DMS53 treated with DMSO at 0.1 percent for 48 hours (cell line): ENCODE measurements around the gene TUBB2B.
"Not testable (repeated sequence)": the region's sequence is repeated elsewhere in the genome, so short reads cannot be mapped to it uniquely, and the experiment has no call there.

ENCODE experiments used
- DNase-seq: peaks from one replicate; lab custom pipeline; 2025; ENCODE audit not compliant: unreplicated experiment; lab: John Stamatoyannopoulos, UW

The TUBB2B gene

GRCh38 chr6:3212261-3212660 lies 15.2 kb downstream of the TUBB2B start:
- DNase-seq = no peak

GRCh38 chr6:3211681-3212080 lies 15.8 kb downstream of the TUBB2B start:
- DNase-seq = no peak

DNA sequence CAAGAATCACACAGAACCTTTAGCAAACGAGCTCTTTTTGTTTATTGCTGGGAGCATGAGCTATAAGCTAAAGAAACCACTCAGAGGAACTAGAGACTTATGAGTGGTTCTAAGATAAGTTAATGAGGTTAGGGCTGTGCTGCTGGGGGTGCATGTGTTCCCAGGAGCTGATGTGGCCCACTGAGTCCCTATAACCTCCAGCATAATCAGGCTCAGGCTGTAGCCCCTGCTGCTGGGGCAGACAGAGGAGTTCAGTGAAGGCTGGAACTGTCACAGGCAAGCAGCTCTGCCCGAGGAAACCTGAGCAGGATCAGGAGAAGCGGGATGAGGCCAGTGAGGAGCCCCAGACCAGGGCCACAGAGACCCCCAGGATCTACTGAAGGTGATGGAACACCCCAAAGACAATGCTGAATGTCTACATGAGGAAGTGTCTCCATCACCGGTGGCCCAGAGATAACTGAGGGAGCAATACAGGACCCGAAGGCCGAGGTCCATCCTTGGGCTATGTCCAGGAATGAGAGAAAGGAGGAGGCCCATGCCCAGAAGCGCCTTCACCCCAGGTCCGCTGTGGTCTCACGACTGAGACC lies 17.3 kb downstream of the TUBB2B start:
- no peak for DNase-seq

DNA sequence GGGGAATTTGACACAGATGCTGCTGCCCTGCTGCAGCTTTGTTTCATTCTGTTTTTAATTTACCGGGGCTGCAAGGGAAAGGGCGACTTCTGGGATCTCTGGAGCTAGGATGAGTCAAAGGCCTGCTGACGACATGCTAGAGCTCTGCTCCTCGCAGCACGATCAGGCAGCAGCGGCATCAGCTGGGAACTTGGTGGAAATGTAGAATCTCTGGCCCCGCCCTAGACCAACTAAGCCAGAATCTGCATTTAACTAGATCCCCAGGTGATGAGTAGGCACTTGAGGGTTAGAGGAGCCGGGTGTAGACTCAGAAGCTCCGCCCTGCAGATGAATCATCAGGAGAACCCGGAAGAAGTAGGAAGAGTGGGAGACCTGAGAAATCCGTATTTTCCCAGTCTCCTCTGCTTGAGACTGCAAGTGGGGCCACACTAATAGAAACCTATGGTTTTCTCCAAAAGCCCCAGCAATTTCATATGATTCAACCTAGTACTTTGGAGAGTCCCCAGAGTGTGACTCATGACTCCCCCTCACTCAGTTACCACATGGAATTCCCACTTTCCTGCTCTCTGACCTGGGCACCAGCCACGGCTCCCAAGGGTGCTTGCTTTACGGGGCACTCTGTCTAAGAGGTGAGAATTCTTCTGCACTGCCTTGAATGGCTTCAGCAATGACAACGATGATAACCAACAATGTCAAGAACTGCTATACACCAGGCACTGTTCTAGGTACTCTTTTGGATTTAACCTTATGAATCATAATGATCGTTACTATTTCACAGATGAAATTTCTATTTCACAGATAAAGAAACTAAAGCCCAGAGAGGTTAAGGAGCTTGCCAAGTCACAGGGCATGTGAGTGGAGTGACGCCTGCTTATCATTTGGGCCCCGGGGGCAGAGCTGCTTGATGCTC lies 18.1 kb downstream of the TUBB2B start:
- peak; percentile 97 for DNase-seq

DNA sequence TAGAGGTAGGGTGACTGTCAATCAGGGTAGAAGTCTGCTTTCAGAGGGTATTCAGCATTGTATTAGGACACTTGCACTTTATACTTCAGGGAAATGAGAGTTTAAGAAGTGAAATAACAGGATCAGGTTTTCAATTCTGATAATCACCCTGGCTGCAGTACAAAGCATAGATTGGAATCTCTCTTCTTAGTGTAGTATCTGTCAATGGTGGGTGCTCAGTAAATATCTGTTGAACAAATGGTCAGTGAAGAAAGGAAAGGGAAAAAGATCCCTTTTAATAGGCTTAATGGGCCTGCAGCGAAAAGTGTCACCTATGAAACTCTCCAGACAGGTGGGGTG lies 18.7 kb downstream of the TUBB2B start:
- no peak for DNase-seq

GRCh38 chr6:3208098-3208774 lies 19.2 kb downstream of the TUBB2B start:
- DNase-seq = no peak

DNA sequence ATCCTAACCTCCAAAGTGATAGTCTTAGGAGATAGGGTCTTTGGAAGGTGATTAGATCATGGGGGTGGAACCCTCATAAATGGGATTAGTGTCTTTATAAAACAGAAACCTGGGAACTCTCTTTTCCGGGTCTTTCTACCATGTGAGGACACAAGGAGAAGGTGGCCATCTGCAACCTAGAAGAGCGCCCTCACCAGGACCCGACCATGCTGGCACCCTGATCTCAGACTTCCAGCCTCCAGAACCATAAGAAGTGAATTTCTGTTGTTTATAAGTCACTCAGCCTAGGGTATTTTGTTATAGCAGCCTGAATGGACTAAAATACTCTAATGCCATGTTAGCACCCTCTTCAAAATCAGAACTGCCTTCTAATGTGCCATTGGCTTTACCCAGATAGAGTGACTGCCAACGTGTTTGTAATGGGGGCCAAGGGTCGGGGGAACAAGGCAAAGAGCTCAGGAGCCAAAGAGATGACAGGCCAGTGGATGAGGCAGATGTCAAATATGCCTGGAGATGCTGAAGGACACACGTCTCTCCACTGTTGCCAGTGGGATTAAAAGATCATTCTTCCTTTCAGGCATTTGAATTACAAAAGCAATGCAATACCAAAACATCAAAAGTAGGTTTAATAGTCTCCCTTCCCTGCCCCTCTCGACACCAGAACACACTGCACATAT lies 21.0 kb downstream of the TUBB2B start:
- DNase-seq = no peak

DNA sequence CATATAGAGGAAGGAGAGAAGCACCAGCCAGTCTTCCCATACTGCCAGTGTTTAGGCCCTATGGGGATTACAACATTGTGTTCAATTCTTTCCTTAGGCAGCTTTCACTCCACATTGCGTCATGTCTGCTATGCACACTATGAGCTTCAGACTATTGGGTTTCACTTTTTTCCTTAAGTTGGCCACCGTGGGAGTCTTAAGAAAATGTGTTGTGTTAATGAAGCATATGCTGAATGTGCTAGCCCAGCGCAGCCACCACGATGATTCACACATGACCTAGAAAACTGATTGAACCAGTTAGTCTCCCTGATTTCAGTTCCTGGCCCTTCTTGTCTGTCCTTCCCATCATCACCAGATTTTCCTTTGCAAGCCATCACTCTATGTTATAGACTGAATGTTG lies 21.5 kb downstream of the TUBB2B start:
- DNase-seq = no peak

- no peak for DNase-seq
Observed at GRCh38 chr6:3204921-3205320, 22.5 kb downstream of the TUBB2B start.

- DNase-seq = no peak
Observed at GRCh38 chr6:3202999-3203696, 24.3 kb downstream of the TUBB2B start.

- no peak for DNase-seq
Observed at GRCh38 chr6:3201388-3201787, 26.1 kb downstream of the TUBB2B start.

DNA sequence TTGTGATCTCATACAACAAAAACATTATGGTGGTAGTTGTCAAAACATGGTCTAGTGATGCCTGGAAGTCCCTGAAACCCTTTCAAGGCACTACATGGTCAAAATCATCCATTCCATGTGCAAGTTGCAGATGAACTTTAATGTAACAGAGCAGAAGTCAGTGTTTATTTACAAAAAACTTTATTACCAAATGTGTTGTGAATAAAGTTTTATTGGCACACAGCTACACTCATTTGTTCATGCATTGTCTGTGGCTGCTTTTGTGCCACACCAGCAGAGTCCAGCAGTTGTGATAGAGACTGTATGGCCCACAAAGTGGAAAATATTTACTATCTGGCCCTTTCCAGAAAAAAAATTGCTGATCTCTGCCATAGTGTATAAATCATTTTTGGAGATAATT lies 26.8 kb downstream of the TUBB2B start:
- DNase-seq = no peak

- DNase-seq = no peak
Observed at GRCh38 chr6:3199382-3199781, 28.1 kb downstream of the TUBB2B start.

DNA sequence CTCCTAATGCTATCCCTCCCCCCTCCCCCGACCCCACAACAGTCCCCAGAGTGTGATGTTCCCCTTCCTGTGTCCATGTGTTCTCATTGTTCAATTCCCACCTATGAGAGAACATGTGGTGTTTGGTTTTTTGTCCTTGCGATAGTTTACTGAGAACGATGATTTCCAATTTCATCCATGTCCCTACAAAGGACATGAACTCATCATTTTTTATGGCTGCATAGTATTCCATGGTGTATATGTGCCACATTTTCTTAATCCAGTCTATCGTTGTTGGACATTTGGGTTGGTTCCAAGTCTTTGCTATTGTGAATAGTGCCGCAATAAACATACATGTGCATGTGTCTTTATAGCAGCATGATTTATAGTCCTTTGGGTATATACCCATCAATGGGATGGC lies 29.7 kb downstream of the TUBB2B start:
- DNase-seq = not testable (repeated sequence)

DNA sequence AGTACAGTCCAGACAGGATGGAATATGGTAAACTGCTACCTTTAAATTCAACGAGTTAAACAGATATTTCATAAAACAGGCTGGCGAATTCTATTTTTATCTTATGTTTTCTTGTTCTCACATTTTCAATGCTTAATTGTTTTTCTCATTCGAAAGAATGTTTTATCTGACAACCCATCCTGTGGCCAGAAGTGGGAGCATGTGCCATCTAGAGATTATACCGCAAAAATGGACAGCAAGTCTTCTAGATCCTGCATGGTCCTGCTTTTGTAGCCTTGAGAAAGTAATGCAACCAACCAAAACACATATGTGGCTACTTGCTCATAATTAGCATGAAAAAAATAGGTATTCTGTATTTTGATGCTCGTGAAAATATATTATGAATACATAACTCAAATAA lies 30.7 kb downstream of the TUBB2B start:
- DNase-seq = no peak

DNA sequence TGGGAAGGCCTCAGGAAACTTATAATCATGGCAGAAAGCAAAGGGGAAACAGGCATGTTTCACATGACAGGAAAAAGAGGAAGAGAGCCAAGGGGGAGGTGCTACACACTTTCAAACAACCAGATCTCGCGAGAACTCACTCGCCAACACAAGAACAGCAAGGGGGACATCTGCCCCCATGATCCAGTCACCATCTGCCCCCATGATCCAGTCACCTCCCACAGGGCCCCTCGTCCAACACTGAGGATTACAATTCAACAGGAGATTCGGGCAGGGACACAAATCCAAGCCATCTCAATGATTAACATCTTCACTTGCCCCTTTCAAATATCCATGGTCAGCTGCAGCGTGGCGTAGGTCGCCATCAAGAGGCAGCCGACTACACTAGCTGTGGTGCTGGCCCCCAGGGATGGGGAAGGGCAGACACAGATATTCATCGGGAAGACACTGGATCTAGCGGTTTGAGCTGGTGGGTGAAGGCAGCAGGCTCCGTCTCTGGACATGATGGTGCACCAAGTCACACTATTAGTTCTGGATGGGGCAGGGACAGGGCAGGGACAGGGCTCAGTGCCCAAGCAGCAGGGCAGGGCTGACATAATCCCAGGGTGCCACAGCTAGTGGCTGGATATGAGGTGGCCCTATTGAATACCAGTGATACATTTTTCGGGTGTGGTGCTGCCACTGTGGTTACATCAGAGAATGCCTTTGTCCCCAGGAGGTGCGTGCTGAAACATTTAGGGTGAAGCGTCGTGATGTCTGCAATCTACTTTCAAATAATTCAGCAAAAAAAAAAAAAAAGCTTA lies 31.6 kb downstream of the TUBB2B start:
- no peak for DNase-seq

DNA sequence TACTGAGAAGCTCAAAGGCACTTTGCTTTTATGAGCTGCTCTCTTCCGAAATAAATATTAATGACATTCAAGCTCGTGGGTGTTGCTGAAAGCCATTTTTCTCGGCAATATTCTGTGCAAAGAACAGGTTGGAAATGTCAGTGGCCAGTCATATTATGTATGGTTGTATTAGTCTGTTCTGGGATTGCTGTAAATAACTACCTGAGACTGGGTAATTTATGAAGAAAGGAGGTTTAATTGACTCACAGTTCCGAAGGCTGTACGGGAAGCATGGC lies 32.1 kb downstream of the TUBB2B start:
- no peak for DNase-seq

DNA sequence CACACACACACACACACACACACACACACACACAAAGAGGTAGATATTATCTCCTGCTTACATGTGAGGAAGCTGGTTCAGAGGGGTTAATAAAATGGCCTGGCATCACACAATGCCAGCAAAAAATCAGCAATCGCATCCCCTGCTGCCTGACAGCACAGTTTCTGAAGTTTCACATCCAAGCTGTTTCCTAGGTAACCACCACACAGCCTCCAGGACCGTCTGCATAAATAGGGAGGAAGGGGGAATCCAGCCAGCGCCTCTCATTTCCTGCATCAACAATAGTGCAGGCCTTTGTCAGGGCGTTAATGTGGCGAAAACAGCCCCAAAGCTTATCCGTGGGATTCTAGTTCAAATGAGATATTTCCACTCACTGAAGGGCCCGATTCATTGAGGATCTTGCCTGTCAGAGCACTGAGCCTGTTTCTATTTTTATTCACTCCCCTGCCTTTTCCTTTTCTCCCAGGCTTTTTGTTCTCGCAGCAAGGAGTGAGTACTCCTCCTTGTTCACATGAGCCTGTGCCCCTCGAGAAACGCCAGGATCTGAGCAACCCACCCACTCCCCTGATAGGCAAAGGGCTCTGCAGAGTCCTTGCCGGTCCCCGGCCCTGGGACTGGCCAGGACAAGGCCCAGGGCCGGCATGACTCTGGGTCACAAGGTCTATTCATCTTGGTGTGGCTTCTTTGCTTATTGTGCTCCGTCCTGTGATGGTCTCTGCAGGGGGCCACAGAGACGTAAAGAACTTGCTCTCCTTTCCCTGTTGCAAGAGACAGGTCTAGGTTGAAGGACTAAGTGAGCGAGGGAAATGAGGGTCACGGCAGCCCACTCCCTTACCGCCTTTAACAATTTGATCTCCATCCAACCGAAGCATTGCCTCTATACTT lies 32.7 kb downstream of the TUBB2B start:
- DNase-seq = no peak

- no peak for DNase-seq
Observed at GRCh38 chr6:3193102-3193849, 34.2 kb downstream of the TUBB2B start.
